NCI-H2107 treated with DMSO at 0.1 percent for 48 hours (cell line): Measurements from ENCODE around the gene MLX.
"Not testable (repeated sequence)": the region's sequence is repeated elsewhere in the genome, so short reads cannot be mapped to it uniquely, and the experiment has no call there.

Experiments used
- DNase-seq: peaks from one replicate; lab custom pipeline; 2025; ENCODE audit not compliant: unreplicated experiment; lab: John Stamatoyannopoulos, UW

MLX gene

GRCh38 chr17:42555122-42555622, 11.7 kb upstream of the MLX start:
- DNase-seq = no peak

- not testable (repeated sequence) for DNase-seq
Observed at GRCh38 chr17:42555961-42556617, 10.8 kb upstream of the MLX start.

GRCh38 chr17:42559075-42559474, 7.8 kb upstream of the MLX start:
- DNase-seq = no peak

GRCh38 chr17:42560246-42560645, 6.7 kb upstream of the MLX start:
- DNase-seq = no peak

GRCh38 chr17:42561897-42562387, 5.0 kb upstream of the MLX start, which contains the start of gene COASY:
Gene COASY, plus strand, starts transcription at chr17:42562148. Its CDS starts 475 bp downstream, at chr17:42562623.
- peak; percentile 90 for DNase-seq

- no peak for DNase-seq
Observed at GRCh38 chr17:42562388-42563142, 4.3 kb upstream of the MLX start.

- no peak for DNase-seq
Observed at GRCh38 chr17:42563143-42563509, 3.8 kb upstream of the MLX start.

GRCh38 chr17:42563543-42563942, 3.4 kb upstream of the MLX start:
- no peak for DNase-seq

GRCh38 chr17:42563950-42564349, 3.0 kb upstream of the MLX start:
- no peak for DNase-seq

GRCh38 chr17:42564815-42565522, 1.9 kb upstream of the MLX start:
- DNase-seq = no peak

GRCh38 chr17:42565523-42566214, 1.2 kb upstream of the MLX start:
- DNase-seq = no peak

GRCh38 chr17:42566215-42566882, 551 bp upstream of the MLX start:
- DNase-seq = no peak

- no peak for DNase-seq
Observed at GRCh38 chr17:42568341-42569111, 1.6 kb downstream of the MLX start.

GRCh38 chr17:42571435-42572225, 4.7 kb downstream of the MLX start:
- DNase-seq = no peak

GRCh38 chr17:42573095-42573494, 6.2 kb downstream of the MLX start:
- no peak for DNase-seq

GRCh38 chr17:42574463-42574862, 7.6 kb downstream of the MLX start:
- no peak for DNase-seq

GRCh38 chr17:42577140-42577531, 10.2 kb downstream of the MLX start:
- no peak for DNase-seq

GRCh38 chr17:42577532-42578281, 10.8 kb downstream of the MLX start, which contains the start of gene PSMC3IP:
Gene PSMC3IP, minus strand, starts transcription at chr17:42577729. Its CDS starts 43 bp downstream, at chr17:42577686.
- peak; percentile 88 for DNase-seq
